Measurements from ENCODE around the gene ISG15.
"Not testable (repeated sequence)": the region's sequence is repeated elsewhere in the genome, so short reads cannot be mapped to it uniquely, and the experiment has no call there.

The ISG15 gene

DNA sequence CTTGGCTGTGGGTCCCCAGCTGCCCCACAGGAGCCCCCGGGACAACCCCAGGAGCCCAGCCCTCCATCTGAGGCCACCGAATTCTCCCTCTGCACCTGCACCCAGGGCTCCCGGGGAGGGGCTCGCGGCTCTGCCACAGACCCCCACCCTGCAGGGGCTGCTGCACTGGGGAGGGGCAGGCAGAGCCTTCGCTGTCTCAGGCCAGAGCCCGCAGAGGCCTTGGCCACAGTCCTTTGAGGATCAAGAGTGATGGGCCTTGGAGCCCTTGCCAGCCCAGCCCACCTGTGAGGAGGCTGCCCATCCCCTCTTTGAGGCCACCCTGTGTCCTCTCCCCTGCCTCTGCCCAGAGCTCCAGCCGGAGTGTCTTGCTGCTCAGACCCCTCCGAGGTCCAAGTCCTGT is 37.9 kb upstream of the ISG15 start:
- DNase-seq (ENCODE audit: low spot score): no peak

DNA sequence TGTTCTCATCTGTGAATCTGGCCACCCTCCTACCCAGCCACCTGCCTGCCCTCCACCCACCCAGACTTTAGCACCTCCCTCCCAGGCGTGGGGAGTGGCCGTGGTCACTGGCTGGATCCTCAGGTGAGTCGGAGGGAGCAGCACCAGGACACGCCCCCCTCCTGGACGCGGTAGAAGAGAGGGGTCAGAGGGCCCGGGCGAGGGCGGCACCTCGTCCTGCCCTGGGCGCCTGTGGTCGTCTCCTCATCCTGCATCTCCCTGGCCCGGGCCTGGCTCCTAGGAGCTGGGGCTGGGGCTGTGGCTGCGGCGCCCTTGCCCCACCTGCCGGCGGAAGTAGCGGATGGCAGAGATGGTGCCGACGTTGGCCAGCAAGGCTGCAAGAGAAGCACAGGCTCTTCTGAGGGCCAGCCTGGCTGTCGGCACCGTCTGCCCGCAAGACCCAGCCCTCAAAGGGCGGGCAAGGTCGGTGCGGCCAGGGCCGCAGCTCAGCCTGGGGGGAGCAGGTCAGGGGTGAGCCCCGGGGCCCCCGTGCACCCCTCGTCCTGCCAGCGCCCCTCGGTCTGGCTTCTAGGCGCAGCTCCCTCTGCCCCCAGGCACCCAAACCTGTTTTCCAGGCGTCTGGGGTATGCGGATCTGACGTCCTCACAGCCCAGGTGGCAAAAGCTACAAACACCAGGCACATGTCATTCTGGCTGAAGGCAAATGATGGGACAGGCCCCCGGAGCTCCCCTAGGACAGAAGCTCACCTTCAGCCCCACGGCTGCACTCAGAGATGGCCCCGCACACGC is 37.2 kb upstream of the ISG15 start:
- no peak for DNase-seq (ENCODE audit: low spot score)

DNA sequence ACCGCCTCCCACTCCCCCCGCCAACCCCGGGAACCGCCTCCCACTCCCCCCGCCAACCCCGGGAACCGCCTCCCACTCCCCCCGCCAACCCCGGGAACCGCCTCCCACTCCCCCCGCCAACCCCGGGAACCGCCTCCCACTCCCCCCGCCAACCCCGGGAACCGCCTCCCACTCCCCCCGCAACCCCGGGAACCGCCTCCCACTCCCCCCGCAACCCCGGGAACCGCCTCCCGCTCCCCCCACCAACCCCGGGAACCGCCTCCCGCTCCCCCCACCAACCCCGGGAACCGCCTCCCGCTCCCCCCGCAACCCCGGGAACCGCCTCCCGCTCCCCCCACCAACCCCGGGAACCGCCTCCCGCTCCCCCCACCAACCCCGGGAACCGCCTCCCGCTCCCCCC is 36.5 kb upstream of the ISG15 start:
- not testable (repeated sequence) for DNase-seq (ENCODE audit: low spot score)

DNA sequence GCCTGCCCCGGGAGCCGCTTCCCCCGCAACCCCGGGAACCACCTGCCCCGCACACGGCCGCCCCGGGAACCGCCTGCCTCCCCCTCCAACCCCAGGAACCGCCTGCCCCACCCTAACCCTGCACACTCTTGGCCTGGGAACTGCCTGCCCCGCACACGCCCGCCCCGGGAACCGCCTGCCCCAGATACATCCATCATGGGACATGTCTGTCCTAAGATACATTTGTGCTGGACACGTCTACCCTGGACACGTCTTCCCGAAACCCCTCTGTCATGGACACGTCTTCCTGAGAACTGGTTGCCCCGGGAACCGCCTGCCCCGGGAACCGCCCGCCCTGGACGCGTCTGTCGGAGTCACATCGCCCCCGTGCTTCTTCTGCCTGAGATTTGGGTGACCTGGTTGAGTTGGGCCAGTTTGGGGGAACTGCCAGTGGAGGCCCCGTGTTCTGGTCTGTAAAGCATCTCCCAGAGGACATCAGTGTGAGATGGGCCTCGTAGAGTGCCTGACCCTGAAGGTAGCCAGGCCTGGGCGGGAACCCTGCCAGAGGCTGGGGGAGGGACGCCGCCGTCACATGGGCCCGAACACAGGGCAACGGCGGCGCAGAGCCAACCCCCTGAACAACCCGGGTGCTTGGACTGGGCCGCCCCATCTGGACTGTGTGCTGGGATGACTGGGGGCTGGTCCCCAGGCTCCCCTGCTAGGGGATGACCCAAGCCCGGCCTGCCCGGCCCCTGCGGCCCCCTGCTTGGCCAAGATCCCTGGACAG is 35.0 kb upstream of the ISG15 start:
- DNase-seq (ENCODE audit: low spot score): no peak

DNA sequence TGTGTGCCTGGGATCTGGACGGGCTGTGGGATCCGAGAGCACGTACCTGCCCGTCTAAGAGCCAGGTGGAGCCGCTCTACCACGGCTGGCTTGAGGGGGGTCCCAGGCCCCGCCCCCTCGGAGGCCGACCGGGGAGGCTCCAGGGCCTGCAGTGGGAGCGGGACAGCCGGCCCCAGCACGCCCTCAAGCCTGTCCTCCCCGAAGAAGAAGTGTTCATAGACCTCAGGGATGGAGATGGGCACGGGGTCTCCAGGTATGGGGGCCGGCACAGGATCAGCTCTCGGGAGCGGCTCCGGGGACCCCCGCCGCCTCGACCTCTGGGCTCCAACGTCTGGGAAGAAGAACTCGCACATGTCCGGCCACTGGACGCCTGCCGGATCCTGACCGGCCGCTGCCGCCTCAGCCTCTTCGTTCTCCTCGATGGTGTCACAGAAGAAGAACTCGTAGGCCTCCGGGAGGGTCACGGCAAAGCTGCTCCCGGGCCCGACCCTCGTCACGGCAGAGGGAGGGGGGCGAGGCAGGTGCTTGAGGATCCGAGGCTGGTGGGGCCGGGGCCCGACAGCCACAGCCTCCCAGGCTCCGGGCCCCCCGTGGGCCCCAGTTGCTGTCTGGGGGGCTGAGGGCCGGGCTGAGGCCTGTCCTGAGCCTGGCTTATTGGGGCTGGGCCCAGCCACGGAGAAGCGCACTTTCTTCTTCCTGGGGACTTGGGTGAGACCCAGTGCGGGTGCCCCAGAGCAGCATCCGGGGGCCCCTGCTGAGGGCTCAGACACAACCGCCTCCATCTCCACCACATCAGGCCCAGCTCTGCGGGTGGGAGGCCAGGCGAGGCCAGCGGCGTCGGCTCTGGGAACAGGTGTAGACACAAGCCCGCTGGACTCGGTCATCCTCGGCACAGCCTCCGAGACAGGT is 34.2 kb upstream of the ISG15 start:
- no peak for DNase-seq (ENCODE audit: low spot score)

DNA sequence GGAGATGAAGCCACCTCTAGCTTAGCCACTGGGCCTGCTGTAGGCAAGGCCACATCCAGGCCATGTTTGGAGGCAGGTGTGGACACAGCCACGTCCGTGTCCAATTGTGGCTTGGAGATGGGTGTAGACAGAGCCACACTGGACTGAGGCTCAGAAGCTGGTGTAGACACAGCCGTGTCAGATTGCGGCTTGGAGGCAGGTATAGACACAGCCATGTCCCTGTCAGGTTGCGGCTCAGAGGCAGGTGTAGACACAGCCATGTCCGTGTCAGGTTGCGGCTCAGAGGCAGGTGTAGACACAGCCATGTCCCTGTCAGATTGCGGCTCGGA is 33.6 kb upstream of the ISG15 start:
- no peak for DNase-seq (ENCODE audit: low spot score)

DNA sequence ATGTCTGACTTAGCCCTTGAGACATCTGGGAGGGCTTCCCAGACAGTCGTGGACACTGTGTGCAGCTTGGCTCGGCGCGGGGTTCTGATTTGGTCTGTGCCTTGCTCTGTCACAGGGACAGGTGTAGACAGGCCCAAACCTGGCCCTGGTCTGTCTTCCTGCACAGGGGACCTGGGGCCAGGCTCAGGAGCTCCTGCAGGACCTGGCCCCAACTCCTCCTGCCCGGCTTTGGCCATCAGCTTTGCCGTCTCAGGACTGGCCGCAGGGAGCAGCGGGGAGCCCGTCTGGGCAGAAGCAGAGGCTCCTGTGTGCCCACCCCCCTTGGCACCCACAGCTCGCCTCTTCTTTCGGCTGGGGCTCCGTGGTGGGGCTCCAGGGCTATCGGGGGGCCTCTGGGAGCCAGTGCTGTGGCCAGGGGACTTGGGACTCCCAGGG is 33.1 kb upstream of the ISG15 start:
- DNase-seq (ENCODE audit: low spot score): no peak

DNA sequence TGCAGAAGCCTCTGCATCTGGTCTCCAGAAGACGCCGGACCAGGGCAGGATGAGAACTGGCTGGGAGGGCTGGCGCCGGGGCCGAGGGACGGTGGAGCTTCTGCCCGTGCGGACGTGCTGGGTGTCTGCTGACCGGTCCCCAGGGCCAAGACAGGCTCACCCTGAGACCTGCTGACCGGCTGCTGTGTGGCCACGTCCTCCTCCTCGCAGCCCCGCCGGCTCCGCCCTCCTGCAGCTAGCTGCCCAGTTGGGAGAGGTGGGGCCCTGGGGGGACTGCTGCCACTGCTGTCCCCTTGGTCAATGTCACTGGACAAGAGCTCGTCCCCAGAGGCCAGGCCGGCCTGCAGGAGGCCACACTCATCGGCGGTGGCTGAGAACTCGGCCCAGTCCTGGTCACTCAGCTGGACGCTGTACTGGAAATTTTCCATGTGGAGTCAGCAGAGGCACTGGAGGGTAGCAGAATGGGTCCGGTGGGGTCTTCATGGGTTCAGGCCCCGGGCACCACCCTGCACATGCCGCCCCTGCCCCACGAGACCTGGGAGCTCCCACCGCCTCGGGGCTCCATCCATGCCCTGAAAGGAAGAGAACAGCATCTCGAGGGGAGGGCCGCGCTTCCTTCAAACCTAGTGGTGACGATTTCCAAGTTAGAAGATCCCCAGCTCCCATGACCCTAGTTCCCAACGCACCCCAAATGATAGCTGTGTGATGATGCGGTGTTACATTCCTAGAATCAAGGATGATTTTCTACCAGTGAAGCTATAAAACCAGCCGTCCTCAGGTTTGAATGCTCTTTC is 32.5 kb upstream of the ISG15 start:
- DNase-seq (ENCODE audit: low spot score): no peak

DNA sequence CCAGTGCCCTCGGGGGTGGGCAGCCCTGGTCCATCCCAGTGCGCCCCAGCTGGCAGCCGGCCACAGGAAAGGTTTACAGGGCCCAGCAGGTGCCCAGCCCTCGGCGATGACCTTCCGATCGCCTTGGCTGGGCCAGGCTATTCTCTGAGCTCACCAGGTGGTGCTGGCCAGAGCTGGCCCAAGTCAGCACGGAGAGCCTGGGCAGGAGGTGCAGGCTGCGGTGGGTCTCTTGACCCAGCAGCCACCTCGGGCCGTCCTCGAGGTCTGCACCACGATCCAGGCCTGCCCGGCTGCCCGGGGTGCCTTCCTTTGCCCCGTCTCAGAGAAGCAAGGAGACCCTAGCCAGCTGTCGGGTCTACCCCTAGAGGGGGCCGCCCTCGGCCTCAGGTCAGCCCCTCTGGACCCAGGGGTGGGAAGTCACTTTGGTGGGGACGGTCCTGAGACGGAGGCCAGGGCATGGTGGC is 31.8 kb upstream of the ISG15 start:
- DNase-seq (ENCODE audit: low spot score): no peak

DNA sequence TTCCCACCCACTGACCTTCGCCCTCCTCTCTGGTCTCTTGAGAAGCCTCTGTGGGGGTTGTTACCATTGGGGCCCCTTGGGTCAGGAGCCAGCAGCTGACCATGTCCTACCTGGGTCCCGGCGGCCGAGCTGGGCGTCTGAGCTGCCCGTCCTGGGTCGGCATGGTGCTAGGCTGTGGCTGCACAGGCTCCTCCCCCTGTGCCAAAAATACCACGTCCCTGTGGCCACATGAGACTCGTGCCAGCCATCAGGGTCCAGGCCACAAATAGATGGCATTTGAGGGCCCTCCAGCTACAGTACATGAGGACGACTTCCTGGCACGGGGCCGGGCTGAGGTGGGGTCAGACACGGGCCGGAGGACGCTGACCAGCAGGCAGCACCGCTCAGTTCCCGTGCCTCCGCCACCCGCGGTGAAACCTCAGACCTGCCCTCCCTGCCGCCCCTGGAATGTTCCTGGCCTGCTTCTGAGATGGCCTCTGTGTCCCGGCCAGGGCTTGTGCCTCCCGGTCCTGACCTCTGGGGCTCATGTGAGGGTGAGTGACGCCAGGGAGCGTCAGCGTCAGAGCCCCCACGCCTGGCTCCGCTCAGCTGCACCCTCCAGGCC is 31.2 kb upstream of the ISG15 start, which contains the start of gene PERM1:
PERM1 (minus strand) TSS at position 139 of the 604 bp plus-strand sequence. CDS start 1,064 bp downstream, outside the sequence.
- DNase-seq (ENCODE audit: low spot score): no peak

DNA sequence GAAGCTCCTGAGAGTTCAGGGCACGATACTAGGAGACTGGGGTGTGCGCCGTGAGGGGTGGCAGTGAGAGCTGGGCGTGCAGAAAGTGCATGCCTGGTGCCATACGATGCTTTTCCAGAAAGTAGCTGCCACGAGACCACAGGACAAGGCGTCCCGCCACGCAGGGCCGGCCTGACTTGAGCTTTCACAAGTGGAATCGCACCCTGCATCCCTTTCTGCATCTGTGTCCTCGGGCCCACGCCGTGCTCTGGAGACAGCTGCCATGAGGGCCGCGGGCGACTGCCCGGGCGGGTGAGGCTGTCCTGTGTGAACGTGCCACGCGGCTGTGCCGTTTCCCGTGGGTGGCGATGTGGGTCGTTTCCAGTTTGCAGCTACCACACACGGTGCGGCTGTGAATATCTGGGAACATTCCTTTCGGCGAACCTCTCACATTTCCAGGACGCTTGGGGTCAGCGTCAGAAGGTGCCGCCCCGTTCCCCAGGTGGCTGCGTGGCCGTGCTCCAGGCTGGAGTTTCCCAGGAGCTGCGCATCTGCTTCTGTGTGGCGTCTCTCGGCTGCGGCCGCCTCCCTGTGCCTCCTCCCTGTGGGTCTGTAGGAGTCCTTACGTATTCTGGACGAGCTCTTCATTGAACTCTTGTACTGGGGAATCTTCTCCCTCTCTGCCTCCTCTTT is 30.4 kb upstream of the ISG15 start:
- no peak for DNase-seq (ENCODE audit: low spot score)

DNA sequence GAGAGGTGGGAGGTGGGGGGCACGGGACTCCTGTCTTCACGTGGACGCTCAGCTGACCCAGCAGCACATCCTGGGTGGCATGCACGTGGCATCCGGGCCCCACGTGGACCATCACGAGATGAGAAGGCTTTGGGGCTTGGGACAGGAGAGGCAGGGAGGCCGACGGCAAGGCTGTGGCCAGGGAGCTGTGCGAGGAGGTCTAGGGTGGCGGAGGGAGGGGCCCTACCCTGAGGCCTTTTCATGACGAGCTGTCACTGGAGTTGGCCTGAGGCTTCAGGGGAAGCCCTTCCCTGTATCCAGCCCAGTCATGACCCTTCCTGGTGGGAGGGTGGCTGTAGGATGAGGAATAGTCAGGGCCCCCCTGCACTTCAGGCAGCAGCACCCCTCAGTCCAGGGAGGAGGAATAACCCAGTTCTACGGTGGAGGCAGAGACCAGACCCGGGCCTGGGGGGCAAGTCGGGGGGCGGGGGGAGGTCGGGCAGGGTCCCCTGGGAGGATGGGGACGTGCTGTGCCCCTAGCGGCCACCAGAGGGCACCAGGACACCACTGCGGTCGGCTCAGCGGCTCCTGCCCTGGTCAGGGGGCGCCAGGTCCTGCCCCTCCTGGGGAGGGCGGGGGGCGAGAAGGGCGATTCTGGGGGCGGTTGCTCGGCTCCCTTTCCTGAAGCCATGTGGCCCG is 29.4 kb upstream of the ISG15 start:
- DNase-seq (ENCODE audit: low spot score): no peak

DNA sequence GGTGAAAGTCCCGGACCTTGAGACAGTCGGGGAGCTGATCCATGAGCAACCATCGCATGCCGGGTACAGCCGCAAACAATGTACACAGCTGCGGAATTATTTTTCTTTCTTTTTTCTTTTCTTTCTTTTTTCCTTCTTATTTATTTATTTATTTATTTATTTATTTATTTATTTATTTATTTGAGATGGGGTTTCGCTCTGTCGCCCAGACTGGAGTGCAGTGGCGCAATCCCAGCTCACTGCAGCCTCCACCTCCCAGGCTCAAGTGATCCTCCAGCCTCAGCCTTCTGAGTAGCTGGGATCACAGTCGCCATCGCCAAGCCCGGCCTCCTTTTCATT is 28.9 kb upstream of the ISG15 start:
- no peak for DNase-seq (ENCODE audit: low spot score)

DNA sequence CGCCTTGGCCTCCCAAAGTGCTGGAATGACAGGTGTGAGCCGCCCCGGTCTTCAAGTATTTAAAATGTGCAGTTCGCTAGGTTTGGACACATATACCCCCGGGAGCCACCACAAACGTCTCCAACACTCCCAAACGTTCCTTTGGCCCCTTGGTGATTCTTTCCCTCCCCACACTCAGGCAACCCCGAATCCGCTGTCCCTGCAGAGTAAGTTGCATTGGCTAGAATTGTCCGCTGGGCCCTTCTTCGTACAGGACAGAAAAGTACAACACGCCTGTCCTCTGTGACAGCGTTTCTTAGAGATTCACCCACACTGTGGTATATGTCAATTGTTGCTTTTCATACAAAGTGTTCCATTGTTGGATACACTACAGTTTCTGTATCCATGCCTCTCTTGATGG is 28.2 kb upstream of the ISG15 start:
- no peak for DNase-seq (ENCODE audit: low spot score)

DNA sequence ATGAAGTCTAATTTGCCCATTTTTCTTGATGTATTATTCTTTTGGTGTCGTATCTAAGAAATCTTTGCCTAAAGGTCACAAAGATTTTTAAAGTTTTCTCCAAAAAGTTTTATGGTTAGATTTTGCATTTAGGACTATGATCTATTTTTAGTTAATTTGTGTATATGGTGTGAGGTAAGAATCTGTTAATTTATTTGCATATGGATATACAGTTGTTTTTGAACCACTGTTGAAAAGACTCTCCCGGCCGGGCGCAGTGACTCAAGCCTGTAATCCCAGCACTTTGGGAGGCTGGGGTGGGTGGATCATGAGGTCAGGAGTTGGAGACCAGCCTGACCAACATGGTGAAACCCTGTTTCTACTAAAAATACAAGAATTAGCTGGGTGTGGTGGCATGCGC is 25.2 kb upstream of the ISG15 start:
- not testable (repeated sequence) for DNase-seq (ENCODE audit: low spot score)

DNA sequence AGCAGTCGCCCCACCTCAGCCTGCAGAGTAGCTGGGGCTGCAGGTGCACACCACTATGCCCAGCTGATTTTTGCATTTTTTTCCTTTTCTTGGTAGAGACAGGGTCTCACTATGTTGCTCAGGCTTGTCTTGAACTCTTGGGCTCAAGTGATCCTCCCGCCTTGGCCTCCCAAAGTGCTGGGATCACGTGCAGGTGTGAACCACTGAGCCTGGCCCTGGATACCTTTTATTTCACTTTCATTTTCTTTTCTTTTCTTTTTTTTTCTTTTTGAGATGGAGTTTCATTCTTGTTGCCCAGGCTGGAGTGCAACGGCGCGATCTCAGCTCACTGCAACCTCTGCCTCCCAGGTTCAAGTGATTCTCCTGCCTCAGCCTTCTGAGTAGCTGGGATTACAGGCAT is 22.0 kb upstream of the ISG15 start:
- DNase-seq (ENCODE audit: low spot score): not testable (repeated sequence)

DNA sequence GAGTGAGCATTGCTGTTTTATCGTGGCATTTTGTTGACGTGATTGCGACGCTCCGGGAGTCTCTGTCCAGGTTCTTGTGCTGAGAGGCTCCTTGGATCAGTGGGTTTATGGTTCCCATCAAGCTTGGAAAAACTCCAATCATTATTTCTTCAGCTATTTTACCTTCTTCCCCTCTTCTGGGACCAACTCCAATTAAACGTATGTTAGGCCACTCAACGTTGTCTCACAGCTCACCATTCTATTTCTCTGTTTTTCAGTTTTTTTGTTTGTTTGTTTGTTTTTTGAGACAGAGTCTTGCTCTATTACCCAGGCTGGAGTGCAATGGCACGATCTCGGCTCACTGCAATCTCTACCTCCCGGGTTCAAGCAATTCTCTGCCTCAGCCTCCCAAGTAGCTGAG is 21.4 kb upstream of the ISG15 start:
- DNase-seq (ENCODE audit: low spot score): no peak

DNA sequence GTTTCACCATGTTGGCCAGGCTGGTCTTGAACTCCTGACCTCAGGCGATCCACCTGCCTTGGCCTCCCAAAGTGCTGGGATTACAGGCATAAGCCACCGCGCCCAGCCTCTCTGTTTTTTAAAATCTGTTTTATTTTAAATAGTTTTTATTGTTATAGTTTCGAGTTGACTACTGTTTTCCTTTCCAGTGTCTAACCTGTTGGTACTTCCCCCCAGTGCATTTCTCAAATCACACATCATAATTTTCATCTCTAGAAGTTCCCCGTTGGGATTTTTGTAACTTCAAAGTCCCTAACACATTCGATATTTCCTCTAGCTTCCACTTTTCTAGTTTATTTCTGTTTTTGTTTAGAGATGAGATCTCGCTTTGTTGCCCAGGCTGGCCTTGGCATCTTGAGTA is 20.9 kb upstream of the ISG15 start:
- DNase-seq (ENCODE audit: low spot score): no peak

DNA sequence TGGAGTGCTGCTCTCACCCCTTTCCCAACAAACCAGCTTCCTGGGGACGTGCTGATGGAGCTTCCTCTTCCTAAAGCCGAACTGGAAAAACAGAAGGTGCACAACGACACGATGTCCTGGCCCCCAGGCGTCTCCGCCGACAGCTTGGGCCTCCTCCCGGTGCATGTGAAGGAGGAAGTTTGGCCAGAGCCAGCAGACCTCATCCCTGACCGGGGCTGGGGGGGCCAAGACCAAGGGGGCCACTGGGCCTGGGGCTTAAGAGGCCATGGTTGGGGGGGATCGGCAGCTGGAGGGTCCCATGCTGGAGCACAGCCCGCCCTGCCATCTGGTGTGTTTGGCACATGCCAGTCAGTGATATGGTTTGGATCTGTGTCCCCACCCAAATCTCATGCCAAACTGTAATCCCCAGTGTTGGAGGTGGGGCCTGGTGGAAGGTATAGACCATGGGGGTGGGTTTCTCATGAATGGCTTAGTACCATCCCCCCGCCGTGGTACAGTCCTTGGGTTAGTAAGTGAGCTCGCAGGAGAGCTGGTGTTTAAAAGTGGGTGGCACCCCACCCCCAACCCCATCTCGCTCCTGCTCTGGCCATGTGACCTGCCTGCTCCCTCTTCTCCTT is 19.8 kb upstream of the ISG15 start:
- no peak for DNase-seq (ENCODE audit: low spot score)

DNA sequence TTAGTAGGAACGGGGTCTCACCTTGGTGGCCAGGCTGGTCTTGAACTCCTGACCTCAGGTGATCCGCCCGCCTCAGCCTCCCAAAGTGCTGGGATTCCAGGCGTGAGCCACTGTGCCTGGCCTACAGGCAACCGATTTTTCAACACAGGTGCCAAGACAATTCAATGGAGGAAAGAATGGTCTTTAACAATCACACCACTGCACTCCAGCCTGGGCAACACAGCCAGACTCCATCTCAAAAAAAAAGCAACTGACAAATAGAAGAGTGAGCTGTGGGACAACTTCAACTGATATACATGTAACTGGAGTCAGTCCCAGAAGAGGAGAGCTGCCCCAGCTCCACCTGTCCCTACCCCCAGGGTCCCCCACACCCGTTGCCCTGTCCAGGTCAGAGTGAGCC is 18.8 kb upstream of the ISG15 start:
- not testable (repeated sequence) for DNase-seq (ENCODE audit: low spot score)
